ENCODE measurements around the gene DOCK11.

The DOCK11 gene

DNA sequence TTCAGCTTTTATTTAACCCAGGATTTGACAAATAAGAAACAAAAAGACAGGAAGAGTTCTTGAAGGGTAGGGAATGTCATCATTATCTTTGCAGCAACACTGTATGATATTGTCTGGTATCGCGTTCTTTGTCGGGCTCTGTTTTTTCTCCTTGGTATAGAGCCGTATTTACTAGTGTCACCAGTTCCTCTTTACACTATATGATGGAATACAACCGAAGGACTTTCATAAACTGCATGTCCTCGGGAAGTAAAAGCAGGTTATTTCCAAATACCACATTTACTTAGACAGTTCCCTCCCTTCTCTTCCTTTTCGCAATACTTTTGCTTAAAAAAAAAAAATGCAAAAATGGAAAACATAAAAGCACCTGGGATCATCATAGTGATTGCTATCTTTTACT lies 135.2 kb downstream of the DOCK11 start:
- DNase-seq (ENCODE audit: low read depth): no peak

DNA sequence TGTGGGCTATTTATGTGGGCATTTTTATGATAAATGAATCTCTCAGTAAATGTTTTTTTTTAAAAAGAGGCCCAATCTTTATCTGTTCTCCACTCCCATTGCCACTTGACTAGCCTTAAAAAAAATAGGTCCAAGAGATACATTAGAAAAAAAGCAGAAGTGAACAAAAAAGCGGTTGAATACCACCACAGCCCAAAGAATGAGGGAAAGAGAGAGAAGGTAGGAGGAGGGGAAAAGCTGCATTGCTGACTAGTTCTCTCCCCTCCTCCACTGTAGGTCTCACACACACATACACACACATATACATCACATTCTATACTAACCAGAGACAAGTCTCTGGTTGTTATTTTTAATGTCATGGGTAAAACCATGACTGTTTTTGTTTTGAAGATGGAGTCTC lies 136.0 kb downstream of the DOCK11 start:
- no peak for DNase-seq (ENCODE audit: low read depth)

- no peak for DNase-seq (ENCODE audit: low read depth)
Measured at GRCh38 chrX:118632862-118633261, 137.2 kb downstream of the DOCK11 start.

GRCh38 chrX:118633530-118633929 lies 137.9 kb downstream of the DOCK11 start:
- no peak for DNase-seq (ENCODE audit: low read depth)

DNA sequence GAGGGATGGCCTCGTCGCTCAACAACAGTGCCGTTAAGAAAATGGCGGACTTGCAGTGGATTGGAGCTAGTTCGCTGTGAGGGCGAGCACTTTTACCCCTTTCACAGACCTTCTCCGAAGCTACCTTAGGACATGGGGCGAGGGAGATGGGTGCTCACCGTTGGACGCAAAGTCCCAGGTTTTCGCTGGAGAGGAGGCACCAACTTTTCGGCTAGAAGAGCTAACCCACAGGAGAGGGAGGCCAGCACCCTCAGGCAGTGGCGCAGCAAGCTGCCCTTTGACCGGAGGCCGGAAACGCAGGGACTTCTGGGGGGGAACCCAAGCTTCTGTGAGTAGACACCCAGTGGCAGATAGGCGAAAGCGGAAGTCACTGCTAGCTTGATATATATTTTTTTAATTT lies 138.7 kb downstream of the DOCK11 start:
- no peak for DNase-seq (ENCODE audit: low read depth)

DNA sequence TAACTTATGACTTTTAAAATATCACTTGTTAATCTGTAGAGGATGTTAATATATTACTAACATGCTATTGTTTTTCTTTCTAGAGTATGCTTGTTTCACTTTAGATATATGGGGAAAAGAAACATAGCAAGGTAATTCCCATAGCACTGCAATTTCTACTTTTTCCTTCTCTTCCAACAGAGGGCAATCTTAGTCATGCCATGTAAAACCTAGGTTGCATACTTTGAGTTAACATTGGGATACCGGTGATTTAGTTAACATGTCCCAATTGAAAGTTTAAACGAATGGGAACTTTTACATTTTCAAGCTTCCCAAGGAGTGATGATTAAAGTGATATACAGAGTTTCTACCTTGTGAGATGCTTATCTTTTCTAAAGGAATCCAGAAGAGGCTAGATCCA lies 142.4 kb downstream of the DOCK11 start:
- no peak for DNase-seq (ENCODE audit: low read depth)

GRCh38 chrX:118644378-118644777 lies 148.8 kb downstream of the DOCK11 start:
- no peak for DNase-seq (ENCODE audit: low read depth)

DNA sequence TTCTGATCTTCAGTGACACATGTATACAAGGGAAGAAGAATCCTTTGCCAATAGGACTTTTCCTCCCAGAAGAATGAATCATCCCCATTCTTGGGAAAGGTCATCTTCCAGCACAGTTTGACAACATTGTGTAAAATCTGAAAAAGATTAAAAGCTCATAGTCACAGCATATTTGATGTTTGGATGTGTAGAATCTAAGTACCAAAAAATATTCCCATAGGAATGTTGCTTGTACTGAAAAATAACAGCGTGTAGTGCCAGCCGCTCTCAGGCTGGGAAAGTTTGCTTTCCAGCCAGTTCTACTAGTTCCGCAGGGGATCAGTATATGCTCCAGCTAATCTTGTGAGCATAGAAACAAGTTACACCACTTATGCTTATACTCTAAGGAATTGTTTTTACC lies 157.1 kb downstream of the DOCK11 start:
- no peak for DNase-seq (ENCODE audit: low read depth)

DNA sequence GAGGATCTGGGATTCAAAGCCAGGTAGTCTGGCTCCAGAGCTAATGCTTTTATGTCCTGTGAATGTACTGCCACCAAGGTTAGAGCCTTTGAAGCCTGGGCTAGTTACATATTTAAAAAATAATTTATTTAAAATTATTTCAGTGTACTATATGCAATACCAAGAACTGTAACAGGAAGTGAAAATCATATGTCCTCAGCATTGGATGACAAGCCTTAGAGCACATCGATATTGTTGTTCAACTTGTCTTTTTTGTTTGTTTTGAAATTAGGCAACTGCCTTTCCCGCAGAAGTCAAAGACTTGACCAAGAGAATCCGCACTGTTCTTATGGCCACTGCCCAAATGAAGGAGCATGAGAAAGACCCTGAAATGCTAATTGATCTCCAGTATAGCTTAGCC lies 158.7 kb downstream of the DOCK11 start:
- DNase-seq (ENCODE audit: low read depth): no peak

DNA sequence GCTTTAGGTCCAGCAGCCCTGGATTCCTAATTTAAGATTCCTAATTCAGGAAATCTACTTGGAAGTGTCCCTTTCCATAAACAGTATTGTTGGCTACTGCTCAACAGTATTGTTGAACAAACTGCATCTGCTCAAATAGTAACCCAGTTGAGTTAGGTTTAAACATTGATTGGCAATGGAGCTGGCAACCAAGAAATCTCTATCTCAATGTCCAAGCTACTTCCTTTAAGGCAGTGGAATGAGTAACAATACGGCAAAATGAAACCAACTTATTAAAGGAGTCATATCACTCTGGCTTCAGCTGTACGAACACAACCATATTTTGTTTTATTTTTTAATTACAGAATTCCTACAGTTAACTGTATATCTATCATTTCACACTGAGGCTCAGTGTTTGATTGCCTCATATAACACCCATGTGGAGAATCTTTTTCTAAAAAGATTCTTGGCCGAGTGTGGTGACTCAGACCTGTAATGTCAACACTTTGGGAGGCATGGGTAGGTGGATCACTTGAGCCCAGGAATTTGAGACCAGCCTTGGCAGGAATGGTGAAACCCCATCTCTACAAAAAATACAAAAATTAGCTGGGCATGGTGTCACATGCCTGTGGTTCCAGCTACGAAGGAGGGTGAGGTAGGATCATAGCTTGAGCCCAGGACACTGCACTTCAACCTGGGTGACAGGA lies 160.1 kb downstream of the DOCK11 start:
- no peak for DNase-seq (ENCODE audit: low read depth)

DNA sequence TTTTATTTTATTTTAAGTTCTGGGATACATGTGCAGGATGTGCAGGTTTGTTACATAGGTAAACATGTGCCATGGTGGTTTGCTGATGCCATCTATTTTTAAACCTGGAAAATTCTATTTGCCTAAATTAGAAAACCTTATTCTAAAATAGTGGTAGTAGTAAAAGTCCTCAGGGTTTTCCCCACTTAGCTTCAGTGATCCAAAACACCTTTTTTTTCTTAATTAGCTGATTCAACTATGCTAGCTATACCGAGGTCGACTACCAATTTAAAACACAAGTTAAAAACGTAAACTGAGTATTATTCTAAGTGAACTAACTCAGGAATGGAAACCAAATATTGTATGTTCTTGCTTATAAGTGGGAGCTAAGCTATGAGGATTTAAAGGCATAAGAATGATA lies 161.8 kb downstream of the DOCK11 start:
- no peak for DNase-seq (ENCODE audit: low read depth)

DNA sequence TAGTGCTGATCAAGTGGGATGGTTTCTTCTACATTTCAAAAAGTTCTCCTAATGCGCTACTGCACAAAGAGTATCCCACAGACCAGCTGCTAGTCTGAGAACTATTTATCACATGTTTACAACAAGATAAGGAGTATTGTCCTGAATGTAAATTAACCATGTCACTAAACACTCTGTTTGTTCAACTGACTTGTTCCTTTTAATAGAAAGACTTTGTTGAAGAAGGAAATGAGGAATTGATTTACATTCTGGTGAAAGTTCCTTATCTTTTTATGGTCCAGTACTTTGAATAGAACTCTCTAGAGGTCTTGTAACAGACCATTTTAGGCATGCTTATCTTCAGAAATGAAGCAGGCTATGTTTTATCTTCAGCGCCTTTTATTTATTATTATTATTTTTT lies 164.5 kb downstream of the DOCK11 start:
- DNase-seq (ENCODE audit: low read depth): no peak

GRCh38 chrX:118665204-118665603 lies 169.6 kb downstream of the DOCK11 start:
- DNase-seq (ENCODE audit: low read depth): no peak

DNA sequence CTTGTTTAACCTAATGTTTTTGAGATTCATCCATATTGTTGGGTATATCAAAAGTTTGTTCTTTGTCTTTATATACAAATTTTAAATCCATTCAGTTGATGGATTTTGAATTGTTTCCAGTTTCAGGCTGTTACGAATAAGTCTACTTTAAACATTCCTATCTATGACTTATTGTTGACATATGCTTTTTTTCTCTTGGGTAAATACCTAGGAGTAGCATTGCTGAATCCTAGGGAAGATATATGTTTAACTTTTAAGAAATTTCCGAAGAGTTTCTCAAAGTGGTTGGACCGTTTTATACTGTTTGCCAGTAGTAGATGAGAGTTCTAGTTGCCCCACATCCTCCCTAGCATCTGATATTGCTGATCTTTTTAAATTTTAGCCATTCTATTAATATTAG lies 170.9 kb downstream of the DOCK11 start:
- DNase-seq (ENCODE audit: low read depth): no peak

- DNase-seq (ENCODE audit: low read depth): no peak
Measured at GRCh38 chrX:118669435-118669834, 173.8 kb downstream of the DOCK11 start.

GRCh38 chrX:118675326-118675965 lies 179.8 kb downstream of the DOCK11 start:
- DNase-seq (ENCODE audit: low read depth): no peak

DNA sequence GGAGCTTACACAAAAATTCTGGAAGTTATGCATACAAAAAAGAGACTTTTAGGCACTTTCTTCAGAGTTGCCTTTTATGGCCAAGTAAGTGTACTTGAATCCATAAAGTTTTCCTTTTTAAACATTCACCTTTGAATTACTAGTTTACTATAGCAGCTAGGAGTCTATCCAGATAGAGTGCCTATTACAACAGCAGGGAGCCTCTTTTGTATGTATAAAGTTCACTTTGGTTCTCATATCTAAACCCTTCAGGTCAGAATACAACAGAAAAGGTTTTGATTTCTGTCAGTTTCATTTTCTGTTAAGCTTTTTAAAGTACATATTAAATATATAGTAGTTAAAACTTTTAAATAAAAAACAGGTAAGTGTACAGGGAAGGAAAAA lies 180.3 kb downstream of the DOCK11 start:
- no peak for DNase-seq (ENCODE audit: low read depth)

DNA sequence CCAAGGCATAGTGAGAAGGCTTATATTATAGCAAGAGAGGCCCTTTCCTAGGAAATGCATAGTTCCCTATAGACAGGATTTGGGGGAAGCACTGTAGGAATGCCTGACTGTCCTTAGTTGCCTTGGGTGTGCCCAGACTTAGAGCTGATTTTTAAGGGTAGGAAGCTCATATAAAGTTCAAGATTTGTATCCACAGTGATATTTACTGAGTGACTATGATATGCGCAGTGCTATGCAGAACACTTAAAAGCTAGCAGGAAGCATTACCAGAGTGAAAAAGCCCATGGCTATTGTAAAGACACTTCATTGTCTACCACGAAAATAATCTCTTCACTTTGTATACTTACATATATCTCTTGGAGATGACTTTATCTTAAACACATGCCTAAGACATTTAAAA lies 181.7 kb downstream of the DOCK11 start:
- no peak for DNase-seq (ENCODE audit: low read depth)

- no peak for DNase-seq (ENCODE audit: low read depth)
Measured at GRCh38 chrX:118679290-118679689, 183.7 kb downstream of the DOCK11 start.

- DNase-seq (ENCODE audit: low read depth): no peak
Measured at GRCh38 chrX:118682258-118683014, 186.8 kb downstream of the DOCK11 start.

GRCh38 chrX:118685393-118685792 lies 189.8 kb downstream of the DOCK11 start:
- no peak for DNase-seq (ENCODE audit: low read depth)

DNA sequence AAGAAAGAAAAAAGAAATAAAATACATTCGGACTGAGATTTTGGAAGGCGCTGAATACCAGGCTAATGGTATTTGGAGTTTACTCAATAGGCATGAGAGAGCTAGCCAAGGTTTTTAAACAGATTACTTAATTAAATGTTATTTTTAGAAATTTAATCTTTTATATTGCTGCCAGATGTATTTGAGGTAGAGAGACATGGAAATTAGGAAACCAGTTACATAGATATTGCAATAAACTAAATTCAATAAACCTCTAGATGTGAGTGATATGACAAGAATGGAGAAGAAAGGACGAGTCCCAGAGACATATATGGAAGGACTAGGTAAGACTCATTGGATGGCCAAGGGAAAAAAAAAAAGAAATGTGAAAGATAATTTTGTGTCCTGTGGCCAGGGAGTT lies 193.3 kb downstream of the DOCK11 start:
- DNase-seq (ENCODE audit: low read depth): no peak

DNA sequence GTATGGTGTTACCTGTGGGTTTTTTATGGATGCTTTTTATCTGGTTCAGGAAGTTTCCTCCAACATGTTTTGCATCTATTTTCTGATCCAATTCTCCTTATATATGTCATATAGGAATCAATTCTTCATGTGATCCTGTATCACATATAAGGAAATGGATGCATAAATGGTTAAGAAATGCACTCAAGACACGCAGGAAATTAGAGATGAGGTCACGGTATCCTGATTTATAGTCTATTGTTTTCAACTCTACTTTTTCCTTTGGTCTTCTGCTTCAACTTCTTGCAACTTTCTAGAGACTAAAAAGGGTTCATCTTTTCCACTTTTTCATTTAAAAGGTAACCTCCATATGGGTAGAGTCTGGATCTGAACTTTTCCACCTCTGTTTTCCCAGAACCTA lies 198.2 kb downstream of the DOCK11 start:
- DNase-seq (ENCODE audit: low read depth): no peak

All from activated T-cell treated with anti-CD3 and anti-CD28 coated beads for 1 hour (primary cell).